Spleen (tissue), 11 donors: ENCODE measurements around the gene RNF152. TPM values are rescaled to one million over a fixed set of nuclear protein-coding genes. Genes with fewer than 3 reads are reported as not detected.

Experiments used
- DNase-seq: peaks from one replicate; pipeline ENCODE4 v3.0.0-alpha.2; 2020
- H3K27ac ChIP-seq, 8 donors: fragments of 200-600 bp; sonication (generic) in 7 of 8; 1 replicate in 4 of 8; 2 replicates in 4 of 8; pipeline versions ENCODE4 v1.5.0 to v1.8.0; 2016 to 2021; ENCODE audit warnings: inconsistent platforms in 4 of 8, mild to moderate bottlenecking in 4 of 8, moderate library complexity in 1 of 8
- H3K27me3 ChIP-seq, 7 donors: fragments of 200-600 bp; sonication (generic) in 6 of 7; replicated peaks in 1 of 7; 1 replicate in 4 of 7; 2 replicates in 3 of 7; pipeline versions ENCODE4 v1.5.0 to v1.8.0; 2016 to 2021; ENCODE audit warnings: inconsistent platforms in 3 of 7, mild to moderate bottlenecking in 1 of 7
- H3K36me3 ChIP-seq, 6 donors: fragments of 200-600 bp; sonication (generic) in 5 of 6; 1 replicate in 4 of 6; 2 replicates in 2 of 6; pipeline versions ENCODE4 v1.5.0 to v1.8.0; 2016 to 2021; ENCODE audit warnings: inconsistent platforms in 2 of 6
- H3K4me1 ChIP-seq, 6 donors: fragments of 200-600 bp; sonication (generic) in 5 of 6; 1 replicate in 3 of 6; 2 replicates in 3 of 6; pipeline versions ENCODE4 v1.5.0 to v1.8.0; 2016 to 2021; ENCODE audit warnings: inconsistent platforms in 3 of 6
- H3K4me3 ChIP-seq, 8 donors: fragments of 200-600 bp; sonication (generic) in 7 of 8; 1 replicate in 4 of 8; 2 replicates in 4 of 8; pipeline versions ENCODE4 v1.5.0 to v1.8.0; 2016 to 2021; ENCODE audit warnings: inconsistent platforms in 4 of 8, mild to moderate bottlenecking in 4 of 8, moderate library complexity in 2 of 8
- H3K9me3 ChIP-seq, 8 donors: fragments of 200-600 bp; sonication (generic) in 7 of 8; 1 replicate in 4 of 8; 2 replicates in 4 of 8; pipeline versions ENCODE4 v1.5.0 to v1.8.0; 2016 to 2021; ENCODE audit warnings: inconsistent platforms in 4 of 8
- CTCF ChIP-seq, 11 experiments: fragments of 200-600 bp in 7 of 11; fragments of 450-650 bp in 4 of 11; sonication (generic) in 4 of 11; IDR thresholded peaks in 8 of 11; conservative IDR thresholded peaks in 3 of 11; 1 replicate in 7 of 11; 2 replicates in 4 of 11; pipeline versions ENCODE4 v1.4.0 to v1.8.0; 2016 to 2021; ENCODE audit warnings: antibody characterized with exemption in 11 of 11, inconsistent platforms in 4 of 11, mild to moderate bottlenecking in 1 of 11
- POLR2A ChIP-seq, 3 donors: fragments of 450-650 bp; IDR thresholded peaks; one replicate each; pipeline ENCODE4 v1.5.1; 2017; ENCODE audit warnings: antibody characterized with exemption in 3 of 3, mild to moderate bottlenecking in 1 of 3
- POLR2AphosphoS5 ChIP-seq, 3 donors: sonication (generic); formaldehyde crosslinking; IDR thresholded peaks; one replicate each; pipeline ENCODE4 v1.5.1; 2017; ENCODE audit warnings: antibody characterized with exemption in 3 of 3
- WGBS, 5 donors: extraction: QIAGEN DNeasy Blood & Tissue Kit in 3 of 5; methylation state at CpG; one replicate each; pipeline versions ENCODE4 v1.1.5 to v1.1.7; 2013 to 2018; 5-methylcytosine and 5-hydroxymethylcytosine counted together
- intact Hi-C: fragments of 100-400 bp; cut with DNase I; formaldehyde crosslinking; loops from one replicate; pipeline ENCODE4 v1.15.0; 2023; ENCODE audit warnings: low total_unique reads
- polyA plus RNA-seq, 3 donors: library from polyadenylated mRNA; stranded (reverse); fragments of 200-250 nt; gene quantifications; one replicate each; pipeline ENCODE4 v1.2.1, GENCODE V29; 2013
- total RNA-seq, 7 donors: library from RNA; depleted of rRNA in 3 of 7; stranded (reverse); fragments of >200 nt in 3 of 7; fragmentation: NEBNext Ultra II Directional in 4 of 7; extraction: Animal tissue kit (Norgen Biotek cat#: 25700) in 4 of 7; gene quantifications; one replicate each; pipeline versions ENCODE4 v1.1.0 to v1.2.1, GENCODE V29; 2016 to 2021
- donor health status: healthy with polysubstance abuse.
- donor health status: DM: no; HTN: no; CAD: no; lungs with moderate emphysema.
- donor health status: DM: no; HTN: no; CAD: no.
- donor health status: Bipolar disorder and iron deficiency.
- donor health status: healthy.
- donor health status: DM: no; HTN: no; CAD: no.
- donor health status: DM: yes; HTN: yes; CAD: no.

RNF152 gene
- total and polyA plus RNA-seq, 10 donors: 0.15 to 7.1 (median 2.2) TPM

GRCh38 chr18:61891894-61892293, 913 bp downstream of the RNF152 start:
- H3K9me3 ChIP-seq: no peaks in the 10 kb centered on the region
- intact Hi-C loops: loop anchor here (10.0 kb wide), 1 partner anchor 337 kb away; no protein-coding TSS in a partner anchor
- H3K4me3 ChIP-seq: peak overlapping the region in 1 of 8 donors; percentile 90
- TF ChIP-seq POLR2AphosphoS5 (IDR thresholded peaks at IDR 0.05) (no peak), POLR2A (IDR thresholded peaks at IDR 0.05) (no peak)
- H3K27ac ChIP-seq: no peak overlapping the region
- 48 to 81% (median 71%) methylated on average over 4 of the region's 4 CpGs for WGBS, 5 donors
- H3K4me1 ChIP-seq: peaks cover 2 to 34% (median 24%) of the 10 kb centered on the region in 6 donors
- no peak for DNase-seq
- H3K36me3 ChIP-seq: no peaks in the 10 kb centered on the region
- peaks cover 0 to 69% (median 30%) of the 10 kb centered on the region in 7 donors for H3K27me3 ChIP-seq

- H3K27ac ChIP-seq: no peak overlapping the region
- no peak for DNase-seq
- H3K4me3 ChIP-seq: no peak overlapping the region
- intact Hi-C loops: loop anchor here (10.0 kb wide), 1 partner anchor 336 kb away; no protein-coding TSS in a partner anchor
- WGBS, 5 donors: 81 to 92% (median 89%) methylated on average over 2 of the region's 2 CpGs
- H3K9me3 ChIP-seq: no peaks in the 10 kb centered on the region
- H3K36me3 ChIP-seq: no peaks in the 10 kb centered on the region
- H3K27me3 ChIP-seq: peaks cover 0 to 63% (median 30%) of the 10 kb centered on the region in 7 donors
- TF ChIP-seq CTCF (IDR thresholded peaks at IDR 0.05 in 8 of 11, conservative IDR thresholded peaks at IDR 0.05 in 3 of 11) (no peak), POLR2AphosphoS5 (IDR thresholded peaks at IDR 0.05) (no peak), POLR2A (IDR thresholded peaks at IDR 0.05) (no peak)
- peaks cover 2 to 34% (median 24%) of the 10 kb centered on the region in 6 donors for H3K4me1 ChIP-seq
Observed at GRCh38 chr18:61891271-61891670, 1.5 kb downstream of the RNF152 start.

- TF ChIP-seq CTCF (IDR thresholded peaks at IDR 0.05 in 8 of 11, conservative IDR thresholded peaks at IDR 0.05 in 3 of 11) (no peak), POLR2AphosphoS5 (IDR thresholded peaks at IDR 0.05) (no peak), POLR2A (IDR thresholded peaks at IDR 0.05) (no peak)
- peaks cover 0 to 56% (median 30%) of the 10 kb centered on the region in 7 donors for H3K27me3 ChIP-seq
- intact Hi-C loops: loop anchor here (10.0 kb wide), 1 partner anchor 336 kb away; no protein-coding TSS in a partner anchor
Observed at GRCh38 chr18:61890344-61890743, 2.5 kb downstream of the RNF152 start.

GRCh38 chr18:61889541-61889940, 3.3 kb downstream of the RNF152 start:
- TF ChIP-seq POLR2AphosphoS5 (IDR thresholded peaks at IDR 0.05) (no peak), POLR2A (IDR thresholded peaks at IDR 0.05) (no peak), CTCF (IDR thresholded peaks at IDR 0.05 in 8 of 11, conservative IDR thresholded peaks at IDR 0.05 in 3 of 11) (no peak)
- intact Hi-C loops: no loop called here
- 67 to 84% (median 72%) methylated on average over 1 of the region's 1 CpG for WGBS, 5 donors
- Histone ChIP-seq H3K4me1 (peaks cover 2 to 27% (median 18%) of the 10 kb centered on the region in 6 donors), H3K4me3 (no peak overlapping the region), H3K9me3 (no peaks in the 10 kb centered on the region), H3K27me3 (peaks cover 0 to 56% (median 23%) of the 10 kb centered on the region in 7 donors), H3K27ac (no peak overlapping the region), H3K36me3 (no peaks in the 10 kb centered on the region)
- no peak for DNase-seq

More at GRCh38 chr18:61890344-61890743, 2.5 kb downstream of the RNF152 start:
- H3K4me1 ChIP-seq: peaks cover 2 to 34% (median 24%) of the 10 kb centered on the region in 6 donors
- DNase-seq: no peak
- H3K9me3 ChIP-seq: no peaks in the 10 kb centered on the region
- H3K36me3 ChIP-seq: no peaks in the 10 kb centered on the region
- no peak overlapping the region for H3K27ac ChIP-seq
- 91 to 99% (median 93%) methylated on average over 3 of the region's 3 CpGs for WGBS, 5 donors
- no peak overlapping the region for H3K4me3 ChIP-seq
